GM21423 (cell line): ENCODE data around the gene PLA2R1.

Experiments
- ATAC-seq: cut with Tn5 transposase; IDR thresholded peaks from one replicate; pipeline ENCODE4 v1.9.1; 2021; ENCODE audit warnings: mild to moderate bottlenecking, moderate library complexity; ENCODE audit not compliant: unreplicated experiment

Gene PLA2R1

DNA sequence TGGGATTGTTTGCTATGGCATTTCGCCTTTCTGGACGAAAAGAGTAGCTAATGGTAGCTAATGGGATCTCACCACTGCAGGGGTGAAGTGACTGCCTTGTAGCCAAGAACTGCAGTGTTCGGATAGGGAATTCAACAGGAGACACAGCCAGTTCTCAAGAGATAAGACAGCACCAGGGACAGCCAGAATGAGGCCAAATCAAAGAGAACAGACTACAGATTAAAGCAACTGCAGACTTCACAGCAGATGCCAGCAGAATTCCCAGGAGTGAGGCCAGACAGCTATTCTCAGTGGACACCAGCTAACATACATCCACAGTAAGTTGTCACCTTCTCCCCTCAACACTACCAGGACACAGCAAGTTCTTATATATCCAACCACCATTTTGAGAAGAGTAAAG, 124.0 kb downstream of the PLA2R1 start:
- ATAC-seq = no peak

DNA sequence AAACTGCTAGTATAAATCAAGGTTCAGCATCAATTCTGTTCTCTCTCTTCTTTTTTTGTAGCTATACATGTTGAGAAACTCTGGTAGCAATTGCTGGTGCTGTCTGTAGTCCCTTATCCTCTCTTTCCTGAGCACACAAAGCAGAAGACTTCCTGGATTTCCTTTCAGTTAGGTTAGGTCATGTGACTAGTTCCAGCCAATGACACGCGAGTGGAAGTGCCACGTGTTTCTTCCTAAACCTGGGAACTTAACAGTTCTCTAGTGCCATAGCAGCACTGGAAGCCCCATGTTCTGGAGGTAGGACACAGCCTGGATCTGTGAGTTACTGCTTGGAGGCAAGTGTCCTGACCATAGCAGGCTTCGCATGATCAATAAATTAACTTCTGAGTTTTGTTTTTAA, 125.9 kb downstream of the PLA2R1 start:
- no peak for ATAC-seq

DNA sequence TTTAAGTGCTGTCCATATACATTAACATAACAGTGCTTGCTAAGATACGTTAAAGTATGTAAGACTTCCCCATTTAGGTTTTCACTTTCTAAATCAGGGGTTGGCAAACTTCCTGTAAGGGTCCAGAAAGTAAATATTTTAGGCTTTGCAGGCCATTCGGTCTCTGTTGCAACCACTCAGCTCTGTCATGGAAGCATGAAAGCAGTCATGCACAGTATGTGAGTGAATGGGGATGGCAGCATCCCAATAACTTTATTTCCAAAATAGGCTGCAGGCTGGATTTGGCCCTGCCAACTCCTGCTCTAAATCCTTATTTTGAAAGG, 128.7 kb downstream of the PLA2R1 start:
- ATAC-seq = peak; percentile 93

DNA sequence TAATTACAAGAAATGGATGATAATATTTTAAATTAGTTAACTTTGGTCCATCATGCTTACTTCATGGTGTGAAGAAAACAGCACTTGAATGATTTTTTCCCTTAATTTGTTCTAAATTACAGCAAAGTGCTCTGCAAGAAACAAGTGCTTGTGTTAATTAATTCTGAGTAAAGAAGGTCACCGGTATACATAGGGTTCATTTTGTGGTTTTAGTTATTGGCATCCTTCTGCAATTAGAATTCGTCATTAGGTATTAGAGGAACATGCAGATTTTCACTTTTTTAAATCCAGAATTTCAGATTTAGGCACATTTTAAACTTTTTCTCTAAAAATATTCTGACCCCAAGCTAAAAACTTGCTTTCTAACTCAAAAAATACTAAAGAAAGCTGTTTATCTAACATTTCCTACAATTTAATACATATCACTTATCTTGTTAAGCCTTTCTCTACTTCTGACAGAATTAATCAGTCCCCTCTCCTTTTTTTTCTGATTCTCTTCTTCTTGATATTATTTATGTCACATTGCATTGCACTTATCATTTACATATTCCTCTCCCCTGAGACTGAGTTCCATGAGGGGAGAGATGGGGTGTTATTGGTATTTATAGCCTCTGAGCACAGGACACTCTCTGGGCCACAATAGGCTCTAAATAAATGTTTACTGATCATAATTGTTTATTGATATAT, 129.2 kb downstream of the PLA2R1 start:
- ATAC-seq = no peak

DNA sequence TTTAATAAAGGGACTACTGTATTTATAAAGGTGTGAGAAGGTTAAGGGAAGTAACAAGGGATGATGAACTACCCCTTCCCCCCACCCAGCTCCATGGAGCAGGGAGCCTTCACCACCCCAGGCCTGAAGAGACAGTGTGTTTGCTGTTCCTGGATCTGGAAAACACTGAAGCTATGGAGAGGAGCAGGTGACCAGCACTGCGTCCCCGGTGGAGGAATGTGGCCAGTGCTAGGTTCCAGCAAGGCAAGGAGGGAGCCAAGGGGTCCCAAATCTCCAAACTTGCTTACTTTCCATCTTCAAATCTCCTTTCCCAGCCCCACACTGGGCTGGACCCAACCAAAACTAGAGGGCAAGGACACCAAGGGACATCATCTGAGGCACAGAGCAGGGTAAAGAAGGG, 135.7 kb downstream of the PLA2R1 start:
- no peak for ATAC-seq

DNA sequence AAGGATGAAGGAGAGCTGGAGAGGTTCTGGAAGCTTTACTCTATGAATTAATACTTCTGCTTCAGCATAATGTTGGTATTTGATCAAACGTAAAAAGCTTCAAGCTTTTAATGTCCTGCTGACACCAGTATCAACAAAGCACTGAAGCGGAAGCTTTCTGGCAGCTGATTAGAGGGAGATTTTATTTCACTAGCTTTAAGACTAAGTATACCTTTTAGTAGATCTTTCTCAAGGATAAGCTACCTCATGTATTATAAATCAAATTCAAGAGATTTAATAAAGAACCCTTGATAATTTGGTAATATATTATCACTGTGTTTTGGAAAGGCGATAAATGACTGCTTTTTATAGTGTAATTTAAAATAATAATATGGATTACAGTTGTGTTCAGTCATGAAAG, 136.4 kb downstream of the PLA2R1 start:
- ATAC-seq = no peak

DNA sequence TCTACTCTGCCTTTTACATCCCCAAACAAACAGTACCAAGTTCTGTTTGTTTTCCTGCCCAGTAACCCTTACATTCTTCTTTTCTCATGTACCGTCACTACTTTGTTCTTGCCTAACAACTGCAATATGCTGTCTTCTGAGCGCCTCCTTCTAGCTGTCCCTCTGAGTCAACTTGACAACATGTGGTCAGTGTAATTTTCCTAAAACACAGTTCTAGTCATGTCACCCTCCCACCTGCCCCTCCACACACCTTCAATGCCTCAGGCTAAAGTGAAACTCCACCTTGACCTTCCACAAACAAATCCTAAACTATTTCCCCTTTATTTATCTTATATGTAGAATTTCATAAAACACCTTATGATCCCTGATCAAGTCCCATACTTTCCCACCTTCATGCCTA, 139.9 kb downstream of the PLA2R1 start:
- peak; percentile 58 for ATAC-seq

DNA sequence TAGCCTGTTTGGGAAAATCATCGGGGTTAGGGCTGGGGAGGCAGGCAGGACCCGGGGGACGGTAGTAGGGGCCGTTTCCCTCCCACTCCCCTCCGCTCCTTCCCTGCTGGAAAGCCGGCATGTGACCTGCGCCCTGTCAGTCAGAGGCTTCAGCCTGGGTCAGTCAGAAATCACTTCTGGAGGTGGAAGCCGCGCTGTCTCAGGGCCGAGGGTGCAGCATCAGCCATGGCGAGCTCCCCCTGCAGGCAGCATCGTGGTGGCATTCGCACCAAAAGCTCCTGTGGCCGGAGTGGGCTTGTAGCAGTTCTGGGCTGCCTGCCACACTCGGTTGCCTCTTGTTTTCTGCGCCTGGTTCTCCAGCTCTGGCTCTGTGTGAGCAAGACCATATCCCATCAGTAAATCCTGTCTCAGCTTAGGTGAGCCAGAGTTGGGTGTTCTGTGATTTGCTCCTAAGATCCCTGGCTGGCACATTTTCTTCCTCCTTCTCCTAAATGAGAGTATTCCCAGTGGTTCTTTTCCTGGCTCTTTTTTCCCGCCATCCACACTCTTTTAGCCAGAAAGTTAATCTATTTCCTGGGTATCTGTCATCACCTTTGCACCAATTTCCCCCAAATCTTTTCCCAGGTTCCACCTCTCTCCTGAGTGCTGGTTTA, 140.5 kb downstream of the PLA2R1 start:
- ATAC-seq = peak; percentile 94

DNA sequence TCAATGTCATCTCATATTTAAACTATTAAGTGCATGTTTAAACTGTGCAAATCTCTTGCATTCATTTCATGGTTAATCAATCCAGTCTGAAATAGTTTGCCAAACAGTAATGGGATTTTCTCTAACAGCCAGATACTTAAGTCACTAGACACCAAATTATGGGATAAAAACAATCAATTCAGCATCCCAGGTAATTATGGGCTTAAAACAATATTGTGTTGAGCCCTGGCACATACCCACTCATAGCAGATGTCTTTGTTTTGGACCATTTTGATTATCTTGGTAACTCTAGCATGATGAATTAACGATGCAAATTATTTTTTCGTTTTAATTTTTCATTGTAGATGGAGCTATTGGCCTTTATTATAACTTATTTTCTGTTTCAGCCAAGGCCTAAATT, 145.9 kb downstream of the PLA2R1 start:
- no peak for ATAC-seq

DNA sequence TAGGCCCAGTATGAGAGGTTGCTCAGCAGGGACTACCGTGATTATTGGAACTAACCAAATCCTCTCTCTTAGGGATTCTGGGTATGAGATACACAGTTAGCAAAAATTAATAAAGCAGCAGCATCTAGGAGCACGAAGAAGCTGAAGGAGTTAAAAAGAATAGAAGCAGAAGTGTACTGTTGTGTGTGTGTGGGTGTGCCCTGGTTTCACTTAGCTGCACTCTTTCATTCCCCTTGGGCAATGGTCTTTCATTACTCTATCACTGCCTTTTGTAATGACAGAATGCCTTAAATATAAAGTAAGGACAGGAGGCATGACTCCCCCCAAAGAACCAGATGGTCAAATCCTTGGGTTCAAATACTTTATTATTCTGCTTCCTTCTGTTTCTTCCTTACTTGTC, 148.5 kb downstream of the PLA2R1 start:
- no peak for ATAC-seq

DNA sequence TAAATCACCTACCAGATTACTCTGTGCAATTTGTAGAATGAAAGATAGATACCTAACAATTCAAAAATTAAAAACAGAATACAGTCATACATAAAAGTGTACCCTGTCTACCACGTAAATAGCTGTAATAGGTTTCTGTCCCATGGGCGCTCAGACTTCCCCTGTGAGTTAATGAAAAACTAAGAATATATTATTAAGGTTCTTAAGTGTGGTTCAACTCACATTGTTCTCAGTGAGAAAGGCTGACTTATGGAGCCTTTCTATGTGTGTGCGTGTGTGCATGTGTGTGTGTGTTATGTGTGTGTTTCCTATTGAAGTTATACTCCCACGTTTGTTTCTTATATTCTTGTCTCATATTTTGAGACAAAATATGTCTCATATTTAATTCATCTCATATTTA, 149.8 kb downstream of the PLA2R1 start:
- ATAC-seq = peak; percentile 55

DNA sequence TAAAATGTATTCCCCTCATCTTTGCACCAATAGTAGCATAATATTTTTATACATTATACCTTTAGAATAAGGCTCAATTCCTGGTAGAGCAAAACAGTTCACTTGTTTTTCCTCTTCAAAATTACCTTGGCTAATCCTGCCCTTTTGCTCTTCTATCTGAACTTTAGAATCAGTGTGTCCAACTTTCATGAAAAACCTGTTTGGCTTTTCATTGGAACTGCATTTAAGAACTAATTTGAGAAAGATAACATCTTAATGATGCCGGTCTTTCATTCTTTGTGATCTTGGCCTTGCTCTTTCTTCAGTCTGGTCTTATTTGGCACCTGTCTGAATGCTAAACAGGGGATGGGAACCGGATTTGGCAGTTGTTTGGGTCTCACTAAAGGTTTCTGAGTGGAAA, 151.5 kb downstream of the PLA2R1 start:
- no peak for ATAC-seq

DNA sequence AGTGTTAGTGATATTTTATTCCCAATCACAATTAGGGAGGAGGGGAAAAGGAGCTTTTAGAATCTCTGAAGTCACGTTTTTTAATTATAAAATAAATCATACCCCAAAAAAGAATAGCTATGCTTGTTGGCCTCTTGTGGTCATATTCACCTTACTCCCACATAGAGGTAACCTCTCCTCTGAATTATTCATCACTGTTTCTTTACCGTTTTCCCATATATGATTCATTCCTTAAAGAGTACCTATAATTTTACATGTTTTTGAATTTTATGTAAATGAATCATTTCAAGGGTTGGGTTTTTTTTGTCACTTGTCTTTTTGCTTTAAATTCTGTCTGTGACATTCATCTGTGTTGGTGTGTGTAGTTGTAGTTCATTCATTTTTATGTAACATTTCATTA, 153.8 kb downstream of the PLA2R1 start:
- ATAC-seq = no peak

DNA sequence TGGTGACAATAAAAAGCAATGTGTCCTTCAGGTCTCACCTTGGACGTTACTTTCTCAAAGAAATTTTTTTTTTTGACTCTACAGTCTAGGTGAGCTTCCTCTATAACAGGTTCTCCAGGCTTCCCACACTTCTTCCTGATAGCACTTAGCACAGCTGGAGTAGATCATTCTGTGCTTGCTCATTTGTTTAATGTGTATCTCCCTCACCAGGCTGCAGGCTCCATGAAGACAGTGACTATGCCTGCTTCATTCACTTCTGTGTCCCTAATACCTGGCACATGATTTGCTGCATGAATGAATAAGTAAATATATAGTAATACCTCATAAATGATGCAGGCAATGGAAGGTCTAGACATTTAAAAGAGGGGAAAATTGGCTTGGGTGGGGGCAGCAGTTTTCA, 154.5 kb downstream of the PLA2R1 start:
- ATAC-seq = no peak

DNA sequence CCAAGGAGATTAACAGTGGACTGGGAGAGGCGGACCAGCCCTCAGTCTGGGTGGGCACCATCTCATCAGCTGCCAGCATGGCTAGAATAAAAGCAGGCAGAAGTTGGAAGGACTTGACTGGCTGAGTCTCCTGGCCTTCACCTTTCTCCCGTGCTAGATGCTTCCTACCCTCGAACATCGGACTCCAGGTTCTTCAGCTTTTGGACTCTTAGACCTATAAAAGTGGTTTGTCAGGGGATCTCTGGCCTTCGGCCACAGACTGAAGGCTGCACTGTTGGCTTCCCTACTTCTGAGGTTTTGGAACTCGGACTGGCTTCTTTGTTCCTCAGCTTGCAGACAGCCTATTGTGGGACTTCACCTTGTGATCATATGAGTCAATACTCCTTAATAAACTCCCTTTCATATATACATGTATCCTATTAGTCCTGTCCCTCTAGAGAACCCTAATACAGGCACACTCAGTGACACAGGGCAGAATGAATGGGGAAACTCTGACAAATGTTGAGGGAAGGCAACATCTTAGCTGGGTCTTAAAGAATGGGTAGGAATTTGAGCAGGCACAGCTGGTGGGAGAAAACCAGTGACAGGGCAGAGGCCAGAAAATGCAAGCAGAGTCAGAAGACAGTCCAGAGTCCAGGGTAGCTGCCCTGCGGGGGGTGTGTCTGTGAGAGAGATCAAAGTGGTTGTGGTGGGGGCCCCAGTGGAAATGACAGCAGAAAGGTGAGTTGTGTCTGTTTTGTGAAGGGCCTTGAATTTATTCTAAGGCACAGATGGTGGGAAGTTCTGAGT, 156.3 kb downstream of the PLA2R1 start:
- ATAC-seq = no peak

DNA sequence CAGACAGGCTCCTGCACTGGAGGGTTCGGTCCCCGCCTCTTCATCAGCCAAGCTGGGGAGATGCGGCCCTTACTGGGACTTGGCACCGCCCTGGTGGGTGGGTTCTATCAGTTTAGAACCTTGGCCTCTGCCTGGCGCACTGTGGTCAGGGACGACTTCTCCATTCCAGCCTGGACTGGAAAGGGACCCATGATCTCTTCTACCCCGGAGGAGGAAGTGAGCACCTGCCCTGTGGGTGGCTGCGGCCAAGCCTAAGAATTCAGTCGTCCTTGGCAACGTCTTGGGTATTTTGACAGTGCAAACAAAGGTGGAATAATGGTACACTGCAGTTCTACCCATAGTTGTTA, 157.5 kb downstream of the PLA2R1 start:
- peak; percentile 48 for ATAC-seq

DNA sequence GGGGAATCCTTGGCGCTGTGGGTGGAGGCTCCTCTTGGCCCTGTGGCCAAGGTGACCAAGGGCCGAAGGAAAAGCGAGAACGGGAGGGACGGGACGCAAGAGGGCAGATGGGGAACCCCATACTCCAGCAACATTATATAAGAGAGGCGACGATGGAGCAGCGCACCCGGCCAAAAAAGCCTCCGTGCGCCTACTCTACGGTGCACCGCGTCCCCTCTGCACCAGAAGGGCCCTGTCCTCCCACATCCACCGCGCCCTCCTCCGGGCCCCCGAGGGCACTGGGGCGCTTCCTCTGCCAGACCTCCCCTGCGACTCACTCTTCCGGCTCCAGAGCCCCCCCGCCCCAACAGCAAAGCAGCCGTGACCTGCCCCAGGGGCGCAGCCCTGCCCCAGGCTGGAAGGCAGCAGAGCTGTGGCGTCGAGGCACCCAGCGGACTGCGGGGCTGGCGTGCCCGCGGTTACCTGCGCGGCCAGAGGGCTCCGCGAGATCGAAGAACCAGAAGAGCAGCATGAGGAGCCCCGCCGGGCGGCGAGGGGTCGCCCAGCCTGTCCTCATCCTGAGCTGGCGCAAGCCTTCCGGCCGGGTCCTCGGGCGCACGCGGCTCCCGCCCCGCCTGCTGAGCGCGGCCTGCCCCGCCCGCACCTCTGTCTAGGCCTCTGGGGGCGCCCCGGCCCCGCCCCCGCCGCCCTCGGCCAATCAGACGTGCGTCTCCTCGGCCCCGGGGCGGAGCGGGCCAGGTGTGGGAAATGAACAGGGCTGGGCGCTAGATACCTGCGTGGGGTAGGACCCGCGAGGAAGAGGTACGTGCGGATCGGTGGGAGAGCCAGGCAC, 158.1 kb downstream of the PLA2R1 start, which contains the start of gene LY75:
Gene LY75 (minus strand): TSS at position 630 of the 832 bp plus-strand sequence.
- ATAC-seq = peak; percentile 78

DNA sequence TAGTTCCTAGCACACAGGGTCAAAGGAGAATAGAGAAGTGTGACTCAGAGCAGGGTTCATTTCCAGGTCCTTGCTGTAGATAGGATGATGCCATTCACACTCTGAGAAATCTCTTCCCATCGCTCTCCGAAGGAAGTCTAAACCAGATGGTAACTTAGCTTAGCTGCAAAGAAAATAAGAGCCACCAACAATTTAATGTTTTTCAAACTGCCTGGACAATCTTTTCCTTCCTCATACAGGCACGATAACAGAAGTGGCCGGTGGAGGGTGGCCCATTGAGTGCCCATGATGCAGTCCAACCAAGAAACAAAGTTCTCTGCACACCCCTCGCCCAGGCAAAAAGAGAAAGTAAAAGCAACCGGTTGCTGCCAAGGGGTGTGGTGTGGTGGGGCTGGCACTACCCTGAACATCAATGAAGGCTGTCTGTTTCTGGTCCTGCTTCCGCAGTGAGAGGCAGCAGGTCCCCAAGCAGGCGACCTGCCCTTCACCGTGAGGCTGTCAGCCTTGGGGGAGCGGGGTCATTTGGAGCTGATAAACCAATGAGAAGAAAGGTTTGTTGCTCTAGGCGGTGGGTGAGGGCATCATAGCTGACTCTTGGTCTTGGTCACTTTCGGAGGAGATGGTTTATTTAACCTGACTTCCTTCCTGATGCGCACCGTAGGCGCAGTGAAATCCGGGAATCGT, 158.8 kb downstream of the PLA2R1 start:
- ATAC-seq = peak; percentile 26

DNA sequence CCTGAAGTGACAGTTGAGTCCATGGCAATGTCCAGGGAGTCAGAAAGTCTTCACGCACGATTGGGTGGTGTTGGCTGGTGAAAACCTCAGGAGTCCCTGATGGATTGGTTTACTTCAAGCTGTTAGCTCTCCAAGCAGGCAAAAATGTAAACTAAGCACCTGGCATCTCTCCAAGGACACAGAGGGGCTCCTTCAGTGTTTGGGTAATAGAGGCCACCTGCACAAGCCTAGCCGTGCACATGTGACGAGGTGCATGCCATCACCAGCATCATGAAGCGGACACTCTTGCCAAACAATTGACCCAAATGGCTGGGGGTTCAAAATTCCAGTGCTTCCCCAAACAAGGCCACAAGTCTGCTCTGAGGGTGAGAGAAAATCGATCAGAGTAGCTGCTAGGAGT, 159.7 kb downstream of the PLA2R1 start:
- no peak for ATAC-seq

DNA sequence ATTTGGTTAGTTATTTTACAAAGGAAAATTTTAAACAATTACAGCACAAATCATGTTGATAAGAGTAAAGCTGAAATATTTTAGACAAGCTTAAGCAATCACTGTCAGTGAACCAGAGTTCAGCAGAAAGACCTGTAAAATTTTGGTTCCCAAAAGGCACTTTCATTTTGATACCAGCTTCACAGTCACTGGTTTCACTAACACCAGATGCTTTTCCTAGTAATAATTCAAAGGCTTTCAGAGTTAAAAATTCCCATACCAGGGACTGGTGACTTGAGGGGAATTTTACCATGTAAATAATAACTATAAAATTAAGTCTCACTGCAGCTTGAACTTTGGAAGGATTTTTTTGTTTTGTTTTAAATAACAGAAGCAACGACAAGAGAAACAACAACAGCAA, 162.1 kb downstream of the PLA2R1 start:
- ATAC-seq = no peak

DNA sequence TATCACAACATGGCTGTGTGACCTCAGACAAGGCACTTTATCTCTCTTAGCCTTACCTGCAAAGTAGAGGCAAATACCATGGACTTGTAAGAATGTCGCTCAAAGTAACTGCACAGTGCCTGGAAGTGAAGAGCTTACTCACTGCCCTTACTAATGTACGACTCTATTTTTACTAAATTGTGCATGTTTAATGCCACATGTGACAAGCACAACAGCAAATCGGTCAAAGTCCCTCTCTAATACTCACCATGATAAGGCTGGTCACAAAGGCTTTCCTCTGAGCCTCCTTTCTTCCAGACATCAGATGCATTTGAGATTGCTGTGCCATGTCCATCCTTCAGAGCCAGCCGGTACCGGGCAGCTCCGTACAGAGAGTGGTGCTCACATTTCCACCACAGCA, 164.0 kb downstream of the PLA2R1 start:
- no peak for ATAC-seq
